OCI-LY7 (cell line): ENCODE data around the gene EI24. TPM values are rescaled to one million over a fixed set of nuclear protein-coding genes. Genes with fewer than 3 reads are reported as not detected.

Experiments used
- BruUV-seq: library from RNA; stranded (reverse); fragments of 400-500 nt; replicated peaks from 2 replicates; lab custom pipeline; 2021; lab: Mats Ljungman, UMichigan
- CTCF ChIA-PET: fragments of 300-600 bp; sonication (Branson Sonifier 250); formaldehyde crosslinking; loops from one replicate; lab custom pipeline; 2022; ENCODE audit warnings: antibody characterized with exemption; ENCODE audit not compliant: unreplicated experiment; lab: Charles Lee
- POLR2A ChIA-PET: fragments of 300-600 bp; sonication (Branson Sonifier 250); formaldehyde crosslinking; loops from one replicate; lab custom pipeline; 2022; ENCODE audit warnings: antibody characterized with exemption; lab: Charles Lee
- DNase-seq: peaks from one replicate; pipeline ENCODE4 v3.0.0-alpha.2; 2015; ENCODE audit warnings: low spot score
- H2AFZ ChIP-seq: fragments of 200-600 bp; sonication (generic), shearing (Covaris generic); 2 replicates; pipeline ENCODE4 v1.6.1; 2014; ENCODE audit warnings: mild to moderate bottlenecking, antibody characterized with exemption, low read length, moderate library complexity
- H3K27ac ChIP-seq: fragments of 200-600 bp; sonication (generic); 2 replicates; pipeline ENCODE4 v1.5.1; 2014; ENCODE audit warnings: mixed run types, low read depth, mild to moderate bottlenecking, moderate library complexity, low read length, inconsistent platforms; ENCODE audit not compliant: poor library complexity, severe bottlenecking
- H3K36me3 ChIP-seq: fragments of 200-600 bp; sonication (generic); 2 replicates; pipeline ENCODE4 v1.6.1; 2014; ENCODE audit warnings: mild to moderate bottlenecking, antibody characterized with exemption, low read length, moderate library complexity, mixed read lengths; ENCODE audit not compliant: insufficient read depth
- H3K4me1 ChIP-seq: fragments of 200-600 bp; sonication (generic); 2 replicates; pipeline ENCODE4 v1.5.1; 2014; ENCODE audit warnings: mild to moderate bottlenecking, low read length; ENCODE audit not compliant: insufficient read depth, poor library complexity, severe bottlenecking
- H3K4me2 ChIP-seq: fragments of 200-600 bp; sonication (generic); 2 replicates; pipeline ENCODE4 v1.6.1; 2014; ENCODE audit warnings: mild to moderate bottlenecking, low read length
- H3K4me3 ChIP-seq: fragments of 200-600 bp; sonication (generic); 2 replicates; pipeline ENCODE4 v1.5.1; 2014; ENCODE audit warnings: mild to moderate bottlenecking, low read depth, low read length; ENCODE audit not compliant: poor library complexity, severe bottlenecking
- H3K79me2 ChIP-seq: fragments of 200-600 bp; sonication (generic); 2 replicates; pipeline ENCODE4 v1.6.1; 2016; ENCODE audit warnings: low read depth, mild to moderate bottlenecking, low read length, moderate library complexity, mixed read lengths; ENCODE audit not compliant: insufficient read depth
- H3K9me2 ChIP-seq: fragments of 200-600 bp; sonication (generic); 2 replicates; pipeline ENCODE4 v1.6.1; 2016; ENCODE audit warnings: mild to moderate bottlenecking, low read length, mixed read lengths; ENCODE audit not compliant: insufficient read depth
- H3K9me3 ChIP-seq: fragments of 200-600 bp; sonication (generic); 2 replicates; pipeline ENCODE4 v1.6.1; 2014; ENCODE audit warnings: mild to moderate bottlenecking, mixed run types, low read length, mixed read lengths
- H4K20me1 ChIP-seq: fragments of 200-600 bp; sonication (generic); 2 replicates; pipeline ENCODE4 v1.6.1; 2014; ENCODE audit warnings: mild to moderate bottlenecking, antibody characterized with exemption, low read length, moderate library complexity, mixed read lengths; ENCODE audit not compliant: insufficient read depth
- EZH2phosphoT487 ChIP-seq: fragments of 200-600 bp; sonication (generic); IDR thresholded peaks from 2 replicates; pipeline ENCODE4 v1.6.1; 2018; ENCODE audit warnings: low read depth, borderline replicate concordance, mild to moderate bottlenecking, mixed run types, antibody characterized with exemption, low read length, moderate library complexity, mixed read lengths
- intact Hi-C: fragments of 100-400 bp; cut with micrococcal nuclease; formaldehyde crosslinking; loops from one replicate; pipeline ENCODE4 v1.10.0; 2022; ENCODE audit not compliant: unreplicated experiment
- total RNA-seq, 2 experiments: library from RNA; depleted of rRNA in 1 of 2; stranded (reverse); fragments of >200 nt in 1 of 2; shearing (Covaris generic) in 1 of 2; gene quantifications; 2 replicates each; pipeline ENCODE4 v1.2.3, GENCODE V29; 2014 to 2022
- TF ChIP-seq, protein P1 (sequence below): fragments of 200-600 bp; sonication (generic); conservative IDR thresholded peaks from 2 replicates; pipeline ENCODE4 v1.5.1; 2014; ENCODE audit warnings: mild to moderate bottlenecking, antibody characterized with exemption, low read length, moderate library complexity, mixed read lengths

The EI24 gene
- total RNA-seq, 2 experiments from 2014 or later: 66.8 to 77.2 TPM

DNA sequence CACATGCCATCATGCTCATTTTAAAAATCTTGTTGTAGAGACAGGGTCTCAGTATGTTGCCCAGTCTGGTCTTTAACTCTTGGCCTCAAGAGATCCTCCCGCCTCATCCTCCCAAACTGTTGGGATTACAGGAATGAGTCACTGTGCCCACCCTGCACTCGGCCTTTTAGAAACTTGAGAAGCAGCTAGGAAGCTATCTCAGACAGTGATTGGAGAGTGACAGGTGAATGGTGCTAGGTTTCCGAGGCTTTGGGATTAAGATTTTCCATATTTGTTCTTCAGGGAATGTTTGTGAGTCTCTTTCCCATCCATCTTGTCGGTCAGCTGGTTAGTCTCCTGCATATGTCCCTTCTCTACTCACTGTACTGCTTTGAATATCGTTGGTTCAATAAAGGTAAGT is 10.5 kb downstream of the EI24 start:
- ChIA-PET CTCF (no interaction called here), POLR2A (interaction anchor here (0.7 to 1.3 kb wide), 3 partner anchors 10 kb away, joined by 4 to 5 read pairs (median 4); no protein-coding TSS in a partner anchor)
- H3K79me2 ChIP-seq: no peaks in the 10 kb centered on the region
- no peak overlapping the region for H2AFZ ChIP-seq
- no TSS peak for BruUV-seq
- H3K9me3 ChIP-seq: no peaks in the 10 kb centered on the region
- H3K4me3 ChIP-seq: no peak overlapping the region
- no peaks in the 10 kb centered on the region for H3K9me2 ChIP-seq
- no peaks in the 10 kb centered on the region for H4K20me1 ChIP-seq
- H3K4me1 ChIP-seq: no peaks in the 10 kb centered on the region
- H3K27ac ChIP-seq: no peak overlapping the region
- peaks cover 94% of the 10 kb centered on the region for H3K36me3 ChIP-seq
- DNase-seq: no peak
- TF ChIP-seq EZH2phosphoT487: no peak
- TF ChIP-seq, protein P1, sequence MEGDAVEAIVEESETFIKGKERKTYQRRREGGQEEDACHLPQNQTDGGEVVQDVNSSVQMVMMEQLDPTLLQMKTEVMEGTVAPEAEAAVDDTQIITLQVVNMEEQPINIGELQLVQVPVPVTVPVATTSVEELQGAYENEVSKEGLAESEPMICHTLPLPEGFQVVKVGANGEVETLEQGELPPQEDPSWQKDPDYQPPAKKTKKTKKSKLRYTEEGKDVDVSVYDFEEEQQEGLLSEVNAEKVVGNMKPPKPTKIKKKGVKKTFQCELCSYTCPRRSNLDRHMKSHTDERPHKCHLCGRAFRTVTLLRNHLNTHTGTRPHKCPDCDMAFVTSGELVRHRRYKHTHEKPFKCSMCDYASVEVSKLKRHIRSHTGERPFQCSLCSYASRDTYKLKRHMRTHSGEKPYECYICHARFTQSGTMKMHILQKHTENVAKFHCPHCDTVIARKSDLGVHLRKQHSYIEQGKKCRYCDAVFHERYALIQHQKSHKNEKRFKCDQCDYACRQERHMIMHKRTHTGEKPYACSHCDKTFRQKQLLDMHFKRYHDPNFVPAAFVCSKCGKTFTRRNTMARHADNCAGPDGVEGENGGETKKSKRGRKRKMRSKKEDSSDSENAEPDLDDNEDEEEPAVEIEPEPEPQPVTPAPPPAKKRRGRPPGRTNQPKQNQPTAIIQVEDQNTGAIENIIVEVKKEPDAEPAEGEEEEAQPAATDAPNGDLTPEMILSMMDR: no peak
- no peak overlapping the region for H3K4me2 ChIP-seq
- intact Hi-C loops: no loop called here

DNA sequence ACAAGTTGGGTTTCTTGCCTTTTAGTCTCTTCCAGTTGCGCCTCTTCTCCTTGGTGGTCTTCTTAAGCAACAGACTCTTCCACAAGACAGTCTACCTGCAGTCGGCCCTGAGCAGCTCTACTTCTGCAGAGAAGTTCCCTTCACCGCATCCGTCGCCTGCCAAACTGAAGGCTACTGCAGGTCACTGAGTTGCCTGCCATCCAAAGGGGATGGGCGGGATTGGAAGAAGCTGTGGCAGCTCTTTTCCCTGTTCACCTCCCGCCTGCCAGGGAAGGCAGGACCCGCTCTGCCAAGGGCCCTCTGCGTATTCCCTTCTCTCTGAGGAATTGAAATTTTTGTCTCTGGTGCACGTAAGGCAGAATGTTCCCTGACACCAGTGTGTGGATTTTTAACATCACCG is 14.2 kb downstream of the EI24 start:
- no TSS peak for BruUV-seq
- no peaks in the 10 kb centered on the region for H3K9me2 ChIP-seq
- no peak overlapping the region for H2AFZ ChIP-seq
- no peaks in the 10 kb centered on the region for H3K9me3 ChIP-seq
- no peak overlapping the region for H3K27ac ChIP-seq
- H3K4me2 ChIP-seq: no peak overlapping the region
- DNase-seq: no peak
- POLR2A ChIA-PET: no interaction called here
- no peaks in the 10 kb centered on the region for H4K20me1 ChIP-seq
- TF ChIP-seq, protein P1: no peak
- H3K4me1 ChIP-seq: no peaks in the 10 kb centered on the region
- intact Hi-C loops: no loop called here
- H3K4me3 ChIP-seq: no peak overlapping the region
- CTCF ChIA-PET: no interaction called here
- peaks cover 59% of the 10 kb centered on the region for H3K36me3 ChIP-seq
- no peaks in the 10 kb centered on the region for H3K79me2 ChIP-seq

DNA sequence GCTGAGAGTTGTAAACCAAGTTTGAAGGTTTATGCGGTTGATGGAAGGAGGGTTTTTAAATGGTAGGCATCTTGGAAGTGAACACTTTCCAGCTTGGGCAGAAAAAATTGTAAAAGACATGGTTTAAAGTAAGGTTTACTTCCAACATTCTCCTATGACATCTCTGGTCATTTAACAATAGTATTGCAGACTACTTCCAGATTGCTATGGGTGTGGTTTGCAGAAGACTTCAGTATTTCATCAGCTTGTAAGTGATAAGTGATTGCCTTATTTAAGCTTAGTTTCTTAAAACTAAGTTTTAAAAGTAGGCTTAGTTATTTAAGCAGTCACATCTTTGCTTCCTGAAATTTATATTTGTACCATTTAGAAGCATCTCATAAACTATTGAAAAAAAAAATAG is 16.2 kb downstream of the EI24 start:
- no peak for DNase-seq
- CTCF ChIA-PET: no interaction called here
- Histone ChIP-seq H3K27ac (no peak overlapping the region), H3K9me3 (no peaks in the 10 kb centered on the region), H2AFZ (no peak overlapping the region), H3K4me1 (no peaks in the 10 kb centered on the region), H3K36me3 (peaks cover 39% of the 10 kb centered on the region), H3K9me2 (no peaks in the 10 kb centered on the region), H3K4me2 (no peak overlapping the region), H4K20me1 (no peaks in the 10 kb centered on the region), H3K4me3 (no peak overlapping the region), H3K79me2 (no peaks in the 10 kb centered on the region; the same call in 1 of the 2 replicates)
- no peak for TF ChIP-seq EZH2phosphoT487
- TF ChIP-seq, protein P1: no peak
- intact Hi-C loops: no loop called here
- BruUV-seq: no TSS peak
- POLR2A ChIA-PET: interaction anchor here (0.7 to 1.5 kb wide), 2 partner anchors 16 to 57 kb away, joined by 3 read pairs; partner anchors contain the start of gene EI24
